Tibial artery (tissue), 4 donors: ENCODE measurements around the gene PTPRG.

Source experiments
- DNase-seq, 2 donors: peaks; one replicate each; pipeline ENCODE4 v3.0.0-alpha.2; 2019
- H3K27ac ChIP-seq, 2 donors: fragments of 200-600 bp; sonication (generic) in 1 of 2; 1 replicate in 1 of 2; 2 replicates in 1 of 2; pipeline ENCODE4 v1.5.1; 2018 to 2019; ENCODE audit warnings: mild to moderate bottlenecking in 1 of 2
- H3K27me3 ChIP-seq, 2 donors: fragments of 200-600 bp; sonication (generic) in 1 of 2; one replicate each; pipeline versions ENCODE4 v1.5.1 to v1.6.0; 2016 to 2019
- H3K36me3 ChIP-seq, 3 donors: fragments of 200-600 bp; sonication (generic) in 2 of 3; one replicate each; pipeline ENCODE4 v1.5.1; 2016 to 2019; ENCODE audit warnings: mild to moderate bottlenecking in 2 of 3
- H3K4me1 ChIP-seq, 4 donors: fragments of 200-600 bp; sonication (generic) in 2 of 4; 1 replicate in 3 of 4; 2 replicates in 1 of 4; pipeline ENCODE4 v1.5.1; 2016 to 2019
- H3K4me3 ChIP-seq, 2 donors: fragments of 200-600 bp; sonication (generic) in 1 of 2; 1 replicate in 1 of 2; 2 replicates in 1 of 2; pipeline ENCODE4 v1.5.1; 2018 to 2019; ENCODE audit warnings: mild to moderate bottlenecking in 2 of 2
- H3K9me3 ChIP-seq, 3 donors: fragments of 200-600 bp; sonication (generic) in 1 of 3; one replicate each; pipeline ENCODE4 v1.5.1; 2016 to 2019
- intact Hi-C: fragments of 100-400 bp; cut with DNase I; formaldehyde crosslinking; loops from one replicate; pipeline ENCODE4 v1.15.0; 2023; ENCODE audit warnings: low total_unique reads
- TF ChIP-seq, protein P1 (sequence below), 2 experiments: fragments of 200-600 bp in 1 of 2; fragments of 450-650 bp in 1 of 2; IDR thresholded peaks; one replicate each; pipeline ENCODE4 v1.5.1; 2017 to 2019; ENCODE audit warnings: antibody characterized with exemption in 2 of 2, mild to moderate bottlenecking in 1 of 2, moderate library complexity in 1 of 2

Gene PTPRG

DNA sequence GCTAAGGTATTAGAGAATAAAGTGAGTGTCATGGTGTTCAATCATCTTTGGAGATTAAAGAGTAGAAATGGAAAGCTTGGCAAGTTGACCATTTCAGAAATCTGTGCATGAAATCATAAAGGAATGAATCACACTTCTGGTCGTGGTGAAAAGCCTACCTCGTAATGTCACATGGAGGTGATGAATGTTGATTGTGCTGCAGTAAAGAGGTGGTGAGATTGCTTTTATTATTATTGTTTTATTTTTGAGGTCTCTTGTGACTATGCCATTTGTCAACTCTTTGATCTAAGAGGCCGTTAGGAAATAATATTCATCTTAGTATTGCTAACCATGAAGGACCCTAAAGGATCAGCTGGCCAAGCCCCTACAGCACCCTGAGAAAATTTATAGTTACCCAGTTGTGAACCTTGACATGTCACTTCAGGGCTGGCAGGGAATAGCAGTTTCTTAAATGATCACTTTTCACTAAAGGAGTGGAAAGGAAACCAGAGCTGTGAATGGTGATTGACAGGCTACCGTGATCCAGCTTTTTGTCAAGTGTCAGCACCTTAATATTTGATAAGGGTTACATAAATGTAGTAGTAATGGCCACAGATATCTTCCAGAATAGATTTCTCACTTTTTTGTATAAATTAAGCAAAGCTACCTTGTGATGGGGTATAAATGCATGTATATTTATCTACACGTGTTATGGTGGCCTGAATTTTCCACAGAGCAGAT lies 203.9 kb downstream of the PTPRG start:
- no peak for DNase-seq
- no peaks in the 10 kb centered on the region for H3K9me3 ChIP-seq
- H3K4me1 ChIP-seq, result peaks cover 0 to 37% (median 10%) of the 10 kb centered on the region in 4 donors
- TF ChIP-seq, protein P1, sequence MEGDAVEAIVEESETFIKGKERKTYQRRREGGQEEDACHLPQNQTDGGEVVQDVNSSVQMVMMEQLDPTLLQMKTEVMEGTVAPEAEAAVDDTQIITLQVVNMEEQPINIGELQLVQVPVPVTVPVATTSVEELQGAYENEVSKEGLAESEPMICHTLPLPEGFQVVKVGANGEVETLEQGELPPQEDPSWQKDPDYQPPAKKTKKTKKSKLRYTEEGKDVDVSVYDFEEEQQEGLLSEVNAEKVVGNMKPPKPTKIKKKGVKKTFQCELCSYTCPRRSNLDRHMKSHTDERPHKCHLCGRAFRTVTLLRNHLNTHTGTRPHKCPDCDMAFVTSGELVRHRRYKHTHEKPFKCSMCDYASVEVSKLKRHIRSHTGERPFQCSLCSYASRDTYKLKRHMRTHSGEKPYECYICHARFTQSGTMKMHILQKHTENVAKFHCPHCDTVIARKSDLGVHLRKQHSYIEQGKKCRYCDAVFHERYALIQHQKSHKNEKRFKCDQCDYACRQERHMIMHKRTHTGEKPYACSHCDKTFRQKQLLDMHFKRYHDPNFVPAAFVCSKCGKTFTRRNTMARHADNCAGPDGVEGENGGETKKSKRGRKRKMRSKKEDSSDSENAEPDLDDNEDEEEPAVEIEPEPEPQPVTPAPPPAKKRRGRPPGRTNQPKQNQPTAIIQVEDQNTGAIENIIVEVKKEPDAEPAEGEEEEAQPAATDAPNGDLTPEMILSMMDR (IDR thresholded peaks at IDR 0.05), result no peak
- H3K27ac ChIP-seq, result no peak overlapping the region
- H3K27me3 ChIP-seq, result no peaks in the 10 kb centered on the region
- intact Hi-C loops, result no loop called here
- H3K4me3 ChIP-seq, result no peak overlapping the region
- no peaks in the 10 kb centered on the region for H3K36me3 ChIP-seq

DNA sequence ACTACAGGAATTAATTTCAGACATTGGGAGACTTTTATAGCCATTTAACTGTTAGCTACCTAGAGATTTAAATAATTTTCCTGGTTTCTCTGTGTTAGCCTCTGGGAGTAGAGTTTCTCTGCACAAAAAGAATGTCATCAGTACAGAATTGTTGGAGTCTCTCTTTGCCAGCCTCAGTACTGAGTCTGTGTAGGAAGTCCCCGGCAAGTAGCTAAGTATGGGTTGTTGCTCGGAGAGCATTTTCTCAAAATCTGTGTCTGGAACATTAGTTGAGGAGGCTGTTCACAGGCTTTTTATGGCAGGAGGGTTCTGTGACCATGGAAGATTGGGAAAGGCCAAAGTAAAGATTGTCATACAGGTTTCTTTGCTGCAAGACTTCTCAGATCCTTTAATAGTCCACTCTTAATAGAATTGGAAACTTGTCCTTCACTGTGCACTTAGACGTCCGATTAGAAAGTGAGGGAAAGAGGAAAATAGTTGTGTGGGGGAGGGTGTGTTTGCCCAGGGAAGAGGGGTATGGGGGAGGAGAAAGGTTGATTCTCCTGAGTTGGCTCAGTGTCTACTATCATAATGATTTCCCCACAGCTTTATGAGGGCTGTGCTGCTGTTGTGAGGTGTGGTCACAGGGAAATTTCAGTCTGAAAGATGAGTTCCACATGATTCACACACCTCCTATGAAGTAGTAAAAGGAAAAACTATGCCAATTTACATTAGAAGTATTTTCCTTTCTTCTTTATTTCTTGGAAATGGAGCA lies 207.1 kb downstream of the PTPRG start:
- Histone ChIP-seq H3K27ac (no peak overlapping the region), H3K4me3 (no peak overlapping the region), H3K4me1 (peaks cover 0 to 47% (median 8%) of the 10 kb centered on the region in 4 donors), H3K36me3 (no peaks in the 10 kb centered on the region), H3K27me3 (no peaks in the 10 kb centered on the region), H3K9me3 (no peaks in the 10 kb centered on the region)
- intact Hi-C loops, result no loop called here
- TF ChIP-seq, protein P1 (IDR thresholded peaks at IDR 0.05), result no peak
- no peak for DNase-seq

DNA sequence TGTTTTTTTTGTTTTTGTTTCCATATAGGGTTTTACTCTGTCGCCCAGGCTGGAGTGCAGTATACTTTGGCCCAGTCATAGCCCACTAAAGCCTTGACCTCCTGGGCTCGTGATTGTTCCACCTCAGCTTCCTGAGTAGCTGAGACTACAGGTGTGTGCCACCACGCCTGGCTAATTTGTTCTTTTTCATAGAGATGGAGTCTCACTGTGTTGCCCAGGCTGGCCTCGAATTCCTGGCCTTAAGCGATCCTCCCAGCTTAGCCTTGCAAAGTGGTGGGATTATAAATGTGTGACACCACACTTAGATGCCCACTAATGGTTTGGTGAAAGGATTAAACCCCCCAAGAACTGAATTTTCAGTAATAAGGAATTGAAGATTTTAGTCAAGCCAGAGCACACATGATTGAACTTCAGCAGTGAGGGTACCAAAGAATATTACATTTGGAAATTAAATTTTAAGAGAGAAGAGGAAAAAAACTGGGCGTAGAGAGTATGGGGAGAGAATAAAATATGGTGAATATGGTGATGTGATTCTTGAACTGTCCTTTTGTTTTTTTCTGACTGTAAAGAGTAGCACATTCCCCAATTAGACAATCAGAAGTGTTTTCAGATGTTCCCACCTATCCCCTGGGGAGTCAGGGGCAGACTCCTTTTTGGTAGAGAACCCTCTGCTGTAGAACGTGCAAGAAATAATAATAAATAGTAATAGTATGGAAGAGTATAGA lies 208.1 kb downstream of the PTPRG start:
- H3K4me3 ChIP-seq, result no peak overlapping the region
- no peaks in the 10 kb centered on the region for H3K9me3 ChIP-seq
- TF ChIP-seq, protein P1 (IDR thresholded peaks at IDR 0.05), result no peak
- no peaks in the 10 kb centered on the region for H3K36me3 ChIP-seq
- intact Hi-C loops, result no loop called here
- H3K27ac ChIP-seq, result no peak overlapping the region
- peaks cover 0 to 53% (median 13%) of the 10 kb centered on the region in 4 donors for H3K4me1 ChIP-seq
- no peaks in the 10 kb centered on the region for H3K27me3 ChIP-seq
- no peak for DNase-seq

DNA sequence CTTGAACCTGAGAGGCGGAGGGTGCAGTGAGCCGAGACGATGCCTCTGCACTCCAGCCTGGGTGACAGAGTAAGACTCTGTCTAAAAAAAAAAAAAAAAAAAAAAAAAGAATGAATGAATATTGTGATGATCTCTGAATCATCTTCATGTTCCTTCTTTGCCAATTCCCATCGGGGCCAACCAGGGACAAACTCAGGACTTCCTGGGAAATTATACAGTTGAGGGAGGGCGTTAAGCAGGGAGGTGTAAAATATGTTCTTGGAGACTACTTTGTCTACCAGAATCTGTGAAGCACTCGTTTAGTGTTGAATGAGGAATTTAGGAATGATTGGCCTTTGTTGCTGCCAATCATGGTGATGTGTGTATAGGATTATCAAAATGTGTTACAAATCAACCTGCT lies 210.6 kb downstream of the PTPRG start:
- Histone ChIP-seq H3K27me3 (no peaks in the 10 kb centered on the region), H3K4me3 (no peak overlapping the region), H3K27ac (no peak overlapping the region), H3K4me1 (peaks cover 0 to 54% (median 22%) of the 10 kb centered on the region in 4 donors), H3K36me3 (no peaks in the 10 kb centered on the region), H3K9me3 (no peaks in the 10 kb centered on the region)
- intact Hi-C loops, result loop anchor here (5.0 kb wide), 1 partner anchor 515 kb away; no protein-coding TSS in a partner anchor
- no peak for DNase-seq
- TF ChIP-seq, protein P1 (IDR thresholded peaks at IDR 0.05), result no peak

DNA sequence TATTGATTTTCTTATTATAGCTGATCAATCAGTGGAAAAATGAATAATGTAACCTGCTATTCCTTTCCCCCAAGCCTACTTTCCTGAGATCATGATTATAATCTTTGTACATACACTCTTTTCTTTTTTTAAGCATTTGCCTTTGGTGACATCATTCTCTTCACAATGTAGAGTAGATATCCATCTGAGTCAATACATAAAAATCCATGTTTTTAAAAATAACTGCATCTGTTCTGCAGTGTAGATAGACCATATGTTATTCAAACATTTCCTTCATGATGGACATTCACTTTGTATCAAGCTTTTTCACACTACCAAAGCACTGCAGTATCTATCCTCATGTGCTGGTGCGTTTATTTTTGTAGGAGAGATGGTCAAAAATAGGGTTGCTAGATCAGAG lies 211.1 kb downstream of the PTPRG start:
- TF ChIP-seq, protein P1 (IDR thresholded peaks at IDR 0.05), result no peak

More for the DNA sequence above, 211.1 kb downstream of the PTPRG start:
- DNase-seq, result no peak
- no peaks in the 10 kb centered on the region for H3K27me3 ChIP-seq
- H3K36me3 ChIP-seq, result no peaks in the 10 kb centered on the region
- no peak overlapping the region for H3K4me3 ChIP-seq
- H3K9me3 ChIP-seq, result no peaks in the 10 kb centered on the region
- peaks cover 0 to 54% (median 22%) of the 10 kb centered on the region in 4 donors for H3K4me1 ChIP-seq
- H3K27ac ChIP-seq, result no peak overlapping the region
- intact Hi-C loops, result loop anchor here (5.0 kb wide), 1 partner anchor 515 kb away; no protein-coding TSS in a partner anchor
